ENCODE results near the gene VMAC.

VMAC gene

DNA sequence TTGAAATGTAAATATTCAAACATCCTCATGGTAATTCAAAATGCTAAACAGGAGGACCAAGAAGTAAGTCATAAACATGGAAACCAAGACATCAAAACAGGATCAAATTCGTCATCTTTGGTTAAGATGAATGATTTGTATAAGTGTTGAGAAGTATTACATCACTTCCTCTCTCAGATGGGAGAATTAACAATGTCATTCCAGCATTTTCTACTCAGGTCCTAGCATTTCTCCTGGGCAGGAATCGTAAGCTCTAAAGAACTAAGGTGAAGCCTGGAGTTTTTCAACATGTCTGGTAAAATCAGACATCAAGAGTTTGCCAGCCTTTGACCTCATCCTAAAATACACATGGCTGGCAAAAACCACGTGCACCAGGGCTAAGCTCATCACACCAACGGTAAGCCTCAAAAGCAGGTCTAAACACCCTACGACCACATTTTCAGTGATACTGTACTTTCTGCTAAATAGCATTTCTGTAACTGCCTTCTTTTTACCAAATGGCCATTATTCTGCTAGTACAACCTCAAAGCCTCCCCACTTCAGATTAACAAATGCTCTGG is 48.4 kb downstream of the VMAC start:
- DNase-seq (ENCODE audit: low read depth) = no peak

DNA sequence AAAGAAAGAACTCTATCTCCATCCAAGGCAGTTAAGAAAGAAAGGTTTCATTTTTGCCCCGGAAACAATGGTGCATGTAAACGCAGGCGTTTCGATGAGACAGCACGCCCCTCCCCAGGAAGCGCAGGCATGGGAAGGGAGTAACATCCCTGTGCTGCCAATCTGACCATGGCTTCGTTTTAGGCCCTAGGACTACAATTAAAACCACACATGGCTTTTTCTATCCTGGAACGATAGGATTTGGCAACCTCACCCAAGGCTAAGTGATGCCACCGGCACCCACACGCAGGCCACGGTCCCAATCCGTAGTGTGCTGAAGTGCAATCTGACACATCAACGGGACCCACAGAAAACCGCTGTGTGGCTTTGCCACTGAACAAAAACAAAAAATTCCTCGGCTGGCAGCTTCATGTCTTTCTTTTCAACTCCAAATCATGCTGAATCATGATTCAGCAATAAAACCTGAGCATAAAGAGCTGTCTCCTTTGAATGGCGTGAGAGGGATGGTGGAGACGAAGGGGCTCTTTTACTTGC is 49.1 kb downstream of the VMAC start:
- no peak for DNase-seq (ENCODE audit: low read depth)

DNA sequence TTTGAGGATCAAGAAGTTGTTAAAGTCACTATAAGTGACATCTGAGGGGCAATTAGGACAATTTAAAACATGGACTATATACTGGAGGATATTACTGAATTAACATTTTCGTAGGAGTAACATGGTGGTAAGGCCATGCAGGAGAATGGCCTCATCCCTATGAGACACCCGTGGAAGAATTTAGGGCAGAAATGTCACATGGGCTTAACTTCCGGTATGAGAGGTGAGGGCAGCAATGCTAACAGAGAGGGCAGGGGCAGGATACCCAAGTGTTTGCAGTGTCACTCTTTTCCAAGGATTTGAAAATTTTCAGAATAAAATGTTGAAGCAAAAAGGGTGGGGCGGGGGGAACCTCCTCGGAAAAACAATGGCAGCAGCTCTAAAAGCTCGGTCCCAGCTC is 49.6 kb downstream of the VMAC start:
- no peak for DNase-seq (ENCODE audit: low read depth)

DNA sequence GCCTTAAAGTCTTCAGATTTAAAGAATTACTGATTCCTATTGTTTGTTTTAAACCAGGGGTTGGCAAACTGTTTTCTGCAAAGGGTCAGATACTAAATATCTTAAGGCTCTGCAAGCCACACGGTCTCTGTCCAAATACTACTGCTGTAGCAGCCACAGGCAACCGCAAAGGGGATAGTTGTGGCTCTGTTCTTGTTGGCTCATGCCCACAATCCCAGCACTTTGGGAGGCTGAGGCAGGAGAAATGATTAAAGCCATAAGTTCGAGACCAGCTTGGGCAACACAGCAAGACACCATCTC is 50.9 kb downstream of the VMAC start:
- no peak for DNase-seq (ENCODE audit: low read depth)

DNA sequence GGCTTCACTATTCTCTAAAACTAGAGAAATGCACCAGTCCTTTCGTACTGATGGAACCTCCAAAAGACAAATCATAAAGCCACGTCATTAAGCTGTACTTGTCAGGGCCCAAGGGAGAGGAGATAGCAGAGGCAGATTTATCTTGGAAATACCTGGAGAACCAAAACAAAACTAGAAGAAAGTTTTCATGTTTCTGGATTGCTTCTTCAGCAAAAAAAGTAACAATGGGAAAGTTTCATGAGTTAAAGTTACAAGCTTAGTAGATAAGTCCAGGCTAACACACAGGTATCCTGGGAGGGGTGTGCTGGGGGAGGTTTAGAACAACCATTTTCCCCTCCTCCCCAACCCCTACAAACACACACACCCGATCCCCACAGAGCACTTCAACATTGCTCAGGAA is 51.7 kb downstream of the VMAC start:
- no peak for DNase-seq (ENCODE audit: low read depth)

DNA sequence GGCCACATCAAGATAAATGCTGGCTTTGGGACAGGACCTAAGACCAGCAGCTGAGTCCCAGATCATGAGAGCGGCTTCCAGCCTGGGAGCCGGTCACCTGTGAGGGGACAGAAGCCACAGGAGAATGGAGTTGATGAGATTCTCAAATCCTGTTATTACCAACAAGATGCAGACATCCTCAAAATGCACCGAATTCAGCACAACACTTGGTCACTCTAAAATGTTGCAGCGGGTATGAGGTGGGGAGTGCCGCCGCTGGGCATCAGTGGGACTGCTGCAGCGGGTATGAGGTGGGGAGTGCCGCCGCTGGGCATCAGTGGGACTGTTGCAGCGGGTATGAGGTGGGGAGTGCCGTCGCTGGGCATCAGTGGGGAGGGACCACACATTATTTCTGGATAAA is 52.1 kb downstream of the VMAC start:
- no peak for DNase-seq (ENCODE audit: low read depth)

DNA sequence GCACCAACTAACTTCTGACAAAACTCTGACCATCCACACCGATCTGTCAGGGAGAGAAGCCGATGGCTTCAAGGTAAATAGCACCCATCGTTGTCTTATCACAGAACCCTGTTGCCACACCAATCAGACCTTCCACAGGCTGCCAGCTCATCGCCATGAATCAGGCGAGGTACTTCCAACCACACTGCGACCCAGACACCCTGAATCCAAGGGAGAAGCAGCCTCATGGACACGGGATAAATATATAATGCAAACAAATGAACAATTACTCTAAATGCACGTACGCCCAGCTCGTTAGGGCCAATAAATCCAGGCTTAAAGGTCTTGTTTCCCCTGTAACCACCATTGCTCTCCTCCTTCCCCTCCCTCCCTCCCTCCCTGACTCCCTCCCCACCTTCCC is 52.5 kb downstream of the VMAC start:
- no peak for DNase-seq (ENCODE audit: low read depth)

DNA sequence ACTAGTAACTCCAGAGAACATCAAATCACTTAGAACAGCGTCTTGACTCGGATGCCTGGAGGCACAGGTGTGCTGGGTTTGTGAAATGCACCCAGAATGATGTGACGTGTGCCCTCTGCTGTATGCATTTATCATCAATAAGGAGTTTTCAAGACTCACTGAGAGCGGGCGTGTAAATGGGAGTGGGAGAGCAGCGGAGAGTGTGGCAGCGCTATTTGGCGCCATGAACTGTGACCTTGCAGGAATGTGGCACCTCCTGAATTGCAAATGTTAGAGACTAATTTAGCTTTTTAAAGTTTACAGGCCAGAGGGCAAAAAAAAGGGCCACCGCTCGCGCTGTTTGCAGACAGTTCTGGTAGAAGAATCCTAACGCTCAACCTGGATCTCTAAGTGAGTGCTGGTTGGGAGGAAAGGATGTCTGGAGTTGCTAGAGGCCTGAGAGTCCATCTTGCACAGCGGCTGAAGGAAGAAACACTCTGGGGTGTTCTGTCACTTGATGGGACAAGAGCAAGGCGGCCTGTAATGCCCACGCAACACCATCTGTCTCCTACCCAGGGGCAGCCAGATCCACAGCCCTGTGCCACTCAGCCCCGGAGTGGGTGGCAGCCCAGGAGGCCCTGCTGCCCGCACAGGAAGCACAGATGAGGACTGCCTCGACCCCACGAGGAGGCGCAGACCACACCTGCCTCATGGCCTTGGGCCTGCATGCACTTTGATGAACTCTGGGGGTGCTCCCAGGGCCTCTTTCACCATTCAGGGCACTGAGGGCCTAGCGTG is 53.6 kb downstream of the VMAC start:
- DNase-seq (ENCODE audit: low read depth) = no peak

DNA sequence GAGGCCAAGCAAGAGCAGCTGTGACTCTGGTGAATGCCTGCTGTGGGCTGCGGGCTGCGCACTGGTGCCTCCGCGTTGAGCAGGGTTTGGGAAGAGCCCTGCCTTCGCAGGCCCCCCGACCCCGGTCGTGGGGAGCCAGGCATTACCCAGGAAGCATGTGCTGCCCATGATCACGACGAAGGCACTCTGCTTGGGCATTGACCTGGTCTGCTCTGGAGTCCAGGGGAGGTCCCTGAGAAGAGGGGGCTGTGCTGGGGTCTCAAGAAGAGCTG is 54.1 kb downstream of the VMAC start:
- DNase-seq (ENCODE audit: low read depth) = no peak

DNA sequence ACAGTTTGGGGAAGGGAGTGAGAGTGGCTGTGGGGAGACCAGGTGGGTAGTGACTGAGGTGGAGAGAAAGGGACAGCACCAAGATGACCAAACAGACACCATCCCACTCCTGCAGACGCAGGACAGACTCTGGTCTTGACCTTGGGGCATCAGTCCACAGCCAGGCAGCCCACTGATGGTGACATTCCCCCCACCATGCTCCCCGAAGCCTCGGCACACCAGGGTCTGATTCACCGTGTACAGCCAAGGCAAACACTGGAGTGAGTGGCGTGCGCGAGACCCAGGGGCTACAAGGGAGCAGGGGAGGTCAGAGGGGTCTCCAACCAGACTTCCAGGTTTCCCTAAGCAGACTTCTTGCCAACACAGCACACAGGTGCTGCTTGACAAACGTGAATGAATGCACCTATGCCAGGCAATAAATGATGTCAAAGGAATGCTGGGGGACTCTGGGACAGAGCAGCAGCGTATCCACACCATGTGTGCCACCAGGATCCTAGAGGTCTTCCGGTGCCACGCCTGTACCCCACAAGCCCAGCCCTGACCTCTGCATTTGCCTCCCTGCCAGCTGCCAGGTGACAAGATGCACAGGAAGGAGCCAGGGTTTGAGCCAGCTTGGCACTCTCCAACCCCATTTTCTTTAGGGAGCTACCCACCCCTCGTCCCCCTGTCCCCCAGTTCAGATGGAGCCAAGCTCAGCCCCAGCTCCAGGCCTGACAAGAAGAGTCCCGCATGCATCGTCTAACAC is 54.8 kb downstream of the VMAC start:
- DNase-seq (ENCODE audit: low read depth) = no peak
